Measurements from ENCODE around the gene IRGC. TPM values are rescaled to one million over a fixed set of nuclear protein-coding genes. Genes with fewer than 3 reads are reported as not detected.
"Not testable (repeated sequence)": the region's sequence is repeated elsewhere in the genome, so short reads cannot be mapped to it uniquely, and the experiment has no call there.

The IRGC gene
- total RNA-seq, result not detected

GRCh38 chr19:43715776-43716175, at the start of gene IRGC:
Gene IRGC (plus strand): TSS chr19:43716076. CDS start chr19:43718559, 2,483 bp downstream.
- DNase-seq, result no peak

GRCh38 chr19:43667126-43667875, 48.6 kb upstream of the IRGC start:
- DNase-seq, result no peak

- DNase-seq, result no peak
Observed at GRCh38 chr19:43667876-43668405, 47.9 kb upstream of the IRGC start.

- peak; percentile 98 for DNase-seq
Observed at GRCh38 chr19:43668406-43669109, 47.3 kb upstream of the IRGC start.

GRCh38 chr19:43672061-43672679, 43.7 kb upstream of the IRGC start:
- no peak for DNase-seq

GRCh38 chr19:43673637-43674036, 42.2 kb upstream of the IRGC start:
- DNase-seq, result no peak

- DNase-seq, result no peak
Observed at GRCh38 chr19:43674183-43674582, 41.7 kb upstream of the IRGC start.

GRCh38 chr19:43674596-43674995, 41.3 kb upstream of the IRGC start:
- no peak for DNase-seq

- no peak for DNase-seq
Observed at GRCh38 chr19:43675269-43675879, 40.5 kb upstream of the IRGC start.

- no peak for DNase-seq
Observed at GRCh38 chr19:43675906-43676305, 40.0 kb upstream of the IRGC start.

GRCh38 chr19:43678512-43679261, 37.2 kb upstream of the IRGC start:
- no peak for DNase-seq

GRCh38 chr19:43681821-43682220, 34.1 kb upstream of the IRGC start:
- DNase-seq, result no peak

GRCh38 chr19:43682269-43682668, 33.6 kb upstream of the IRGC start:
- DNase-seq, result not testable (repeated sequence)

GRCh38 chr19:43682824-43683661, 32.8 kb upstream of the IRGC start:
- no peak for DNase-seq

GRCh38 chr19:43683905-43684304, 32.0 kb upstream of the IRGC start:
- DNase-seq, result no peak

- DNase-seq, result no peak
Observed at GRCh38 chr19:43684326-43684725, 31.6 kb upstream of the IRGC start.

- DNase-seq, result peak; percentile 8
Observed at GRCh38 chr19:43687660-43687997, 28.2 kb upstream of the IRGC start.

- no peak for DNase-seq
Observed at GRCh38 chr19:43688059-43688701, 27.7 kb upstream of the IRGC start.

GRCh38 chr19:43690444-43690843, 25.4 kb upstream of the IRGC start:
- DNase-seq, result no peak

- DNase-seq, result no peak
Observed at GRCh38 chr19:43690890-43691289, 25.0 kb upstream of the IRGC start.

GRCh38 chr19:43691755-43692154, 24.1 kb upstream of the IRGC start:
- no peak for DNase-seq

All from occipital lobe (tissue), 2 donors.